DND-41 (cell line): ENCODE results near the gene EYS.

Source experiments
- EZH2 ChIP-seq: IDR thresholded peaks from 3 replicates; pipeline ENCODE4 v1.6.1; 2012; ENCODE audit warnings: borderline replicate concordance, low read depth, mild to moderate bottlenecking, moderate library complexity, low read length, inconsistent platforms; ENCODE audit not compliant: severe bottlenecking
- TF ChIP-seq, protein P1 (sequence below): IDR thresholded peaks from 2 replicates; pipeline ENCODE4 v1.5.1; 2012; ENCODE audit warnings: borderline replicate concordance, low read length, moderate library complexity, mild to moderate bottlenecking; ENCODE audit not compliant: poor library complexity, severe bottlenecking; ENCODE audit errors: extremely low read depth

DNA sequence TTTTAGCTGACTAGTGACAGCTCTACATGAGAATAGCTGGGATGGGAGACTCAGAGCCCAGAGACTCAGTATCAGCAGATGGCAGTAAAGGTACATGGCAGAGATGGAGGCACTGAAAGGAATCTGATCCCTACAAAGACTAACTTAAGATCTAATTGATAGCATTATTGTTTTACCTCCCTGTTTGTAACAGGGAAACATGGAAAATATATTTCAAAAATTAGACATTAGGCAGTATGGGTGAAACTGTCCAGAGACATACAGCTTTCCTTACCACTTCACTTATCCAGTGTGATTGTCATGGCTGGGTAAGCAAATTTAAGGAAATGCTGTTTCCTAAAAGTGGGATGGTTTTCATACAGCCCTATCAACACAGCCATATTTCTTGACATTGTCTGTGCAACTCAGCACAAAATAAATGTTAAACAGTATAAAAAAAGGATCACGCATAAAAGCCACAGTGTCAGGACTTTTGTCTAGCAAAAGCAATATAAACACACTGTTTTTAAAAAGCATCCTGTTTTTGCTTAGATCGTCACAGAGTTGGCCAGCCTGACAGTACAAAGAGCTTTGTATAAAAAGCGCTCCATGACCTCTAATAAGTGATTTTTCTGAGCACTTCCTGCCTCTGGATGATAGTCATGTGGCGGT, 1694.5 kb downstream of the EYS start:
- TF ChIP-seq, protein P1, sequence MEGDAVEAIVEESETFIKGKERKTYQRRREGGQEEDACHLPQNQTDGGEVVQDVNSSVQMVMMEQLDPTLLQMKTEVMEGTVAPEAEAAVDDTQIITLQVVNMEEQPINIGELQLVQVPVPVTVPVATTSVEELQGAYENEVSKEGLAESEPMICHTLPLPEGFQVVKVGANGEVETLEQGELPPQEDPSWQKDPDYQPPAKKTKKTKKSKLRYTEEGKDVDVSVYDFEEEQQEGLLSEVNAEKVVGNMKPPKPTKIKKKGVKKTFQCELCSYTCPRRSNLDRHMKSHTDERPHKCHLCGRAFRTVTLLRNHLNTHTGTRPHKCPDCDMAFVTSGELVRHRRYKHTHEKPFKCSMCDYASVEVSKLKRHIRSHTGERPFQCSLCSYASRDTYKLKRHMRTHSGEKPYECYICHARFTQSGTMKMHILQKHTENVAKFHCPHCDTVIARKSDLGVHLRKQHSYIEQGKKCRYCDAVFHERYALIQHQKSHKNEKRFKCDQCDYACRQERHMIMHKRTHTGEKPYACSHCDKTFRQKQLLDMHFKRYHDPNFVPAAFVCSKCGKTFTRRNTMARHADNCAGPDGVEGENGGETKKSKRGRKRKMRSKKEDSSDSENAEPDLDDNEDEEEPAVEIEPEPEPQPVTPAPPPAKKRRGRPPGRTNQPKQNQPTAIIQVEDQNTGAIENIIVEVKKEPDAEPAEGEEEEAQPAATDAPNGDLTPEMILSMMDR: peak; percentile 29
- TF ChIP-seq EZH2: no peak
